Measurements from ENCODE around the gene FRAS1. TPM values are rescaled to one million over a fixed set of nuclear protein-coding genes. Genes with fewer than 3 reads are reported as not detected.

FRAS1 gene
- polyA plus RNA-seq, 1 donor from 2014 or later: 2.8 TPM

DNA sequence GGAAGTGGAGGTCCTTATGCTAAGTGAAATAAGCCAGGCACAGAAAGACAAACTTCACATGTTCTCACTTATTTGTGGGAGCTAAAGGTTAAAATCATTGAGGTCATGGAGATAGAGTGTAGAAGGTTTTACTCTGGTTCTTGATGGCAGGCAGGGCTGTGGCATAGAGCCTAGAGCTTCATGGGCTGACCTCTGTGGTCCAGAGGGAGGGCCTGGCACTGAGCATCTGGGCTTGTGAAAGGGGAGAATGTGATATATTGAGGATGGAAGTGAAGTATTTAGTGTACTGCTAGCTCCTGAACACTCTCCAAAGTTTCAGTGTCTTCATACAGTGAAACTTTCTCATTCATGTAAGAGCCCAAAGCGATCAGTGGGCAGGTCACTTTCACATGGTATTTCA is 423.2 kb downstream of the FRAS1 start:
- H4K20me1 ChIP-seq (ENCODE audit: insufficient read depth): no peaks in the 10 kb centered on the region
- no peak for TF ChIP-seq SMC3 (conservative IDR thresholded peaks at IDR 0.05; ENCODE audit: poor library complexity)
- TF ChIP-seq EZH2 (IDR thresholded peaks at IDR 0.05; ENCODE audit: borderline replicate concordance, insufficient read depth, low read length, poor library complexity, severe bottlenecking): no peak
- TF ChIP-seq, protein P1, sequence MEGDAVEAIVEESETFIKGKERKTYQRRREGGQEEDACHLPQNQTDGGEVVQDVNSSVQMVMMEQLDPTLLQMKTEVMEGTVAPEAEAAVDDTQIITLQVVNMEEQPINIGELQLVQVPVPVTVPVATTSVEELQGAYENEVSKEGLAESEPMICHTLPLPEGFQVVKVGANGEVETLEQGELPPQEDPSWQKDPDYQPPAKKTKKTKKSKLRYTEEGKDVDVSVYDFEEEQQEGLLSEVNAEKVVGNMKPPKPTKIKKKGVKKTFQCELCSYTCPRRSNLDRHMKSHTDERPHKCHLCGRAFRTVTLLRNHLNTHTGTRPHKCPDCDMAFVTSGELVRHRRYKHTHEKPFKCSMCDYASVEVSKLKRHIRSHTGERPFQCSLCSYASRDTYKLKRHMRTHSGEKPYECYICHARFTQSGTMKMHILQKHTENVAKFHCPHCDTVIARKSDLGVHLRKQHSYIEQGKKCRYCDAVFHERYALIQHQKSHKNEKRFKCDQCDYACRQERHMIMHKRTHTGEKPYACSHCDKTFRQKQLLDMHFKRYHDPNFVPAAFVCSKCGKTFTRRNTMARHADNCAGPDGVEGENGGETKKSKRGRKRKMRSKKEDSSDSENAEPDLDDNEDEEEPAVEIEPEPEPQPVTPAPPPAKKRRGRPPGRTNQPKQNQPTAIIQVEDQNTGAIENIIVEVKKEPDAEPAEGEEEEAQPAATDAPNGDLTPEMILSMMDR (IDR thresholded peaks at IDR 0.05; ENCODE audit: poor library complexity, severe bottlenecking): no peak
- no peak for TF ChIP-seq MXI1 (conservative IDR thresholded peaks at IDR 0.05; ENCODE audit: poor library complexity, severe bottlenecking)
- no peak for TF ChIP-seq POLR2AphosphoS5 (IDR thresholded peaks at IDR 0.05)
- TF ChIP-seq EP300 (conservative IDR thresholded peaks at IDR 0.05; ENCODE audit: poor library complexity, severe bottlenecking): no peak
- no peak for TF ChIP-seq TAF1 (IDR thresholded peaks at IDR 0.05; ENCODE audit: low read depth)
- TF ChIP-seq, protein P2, sequence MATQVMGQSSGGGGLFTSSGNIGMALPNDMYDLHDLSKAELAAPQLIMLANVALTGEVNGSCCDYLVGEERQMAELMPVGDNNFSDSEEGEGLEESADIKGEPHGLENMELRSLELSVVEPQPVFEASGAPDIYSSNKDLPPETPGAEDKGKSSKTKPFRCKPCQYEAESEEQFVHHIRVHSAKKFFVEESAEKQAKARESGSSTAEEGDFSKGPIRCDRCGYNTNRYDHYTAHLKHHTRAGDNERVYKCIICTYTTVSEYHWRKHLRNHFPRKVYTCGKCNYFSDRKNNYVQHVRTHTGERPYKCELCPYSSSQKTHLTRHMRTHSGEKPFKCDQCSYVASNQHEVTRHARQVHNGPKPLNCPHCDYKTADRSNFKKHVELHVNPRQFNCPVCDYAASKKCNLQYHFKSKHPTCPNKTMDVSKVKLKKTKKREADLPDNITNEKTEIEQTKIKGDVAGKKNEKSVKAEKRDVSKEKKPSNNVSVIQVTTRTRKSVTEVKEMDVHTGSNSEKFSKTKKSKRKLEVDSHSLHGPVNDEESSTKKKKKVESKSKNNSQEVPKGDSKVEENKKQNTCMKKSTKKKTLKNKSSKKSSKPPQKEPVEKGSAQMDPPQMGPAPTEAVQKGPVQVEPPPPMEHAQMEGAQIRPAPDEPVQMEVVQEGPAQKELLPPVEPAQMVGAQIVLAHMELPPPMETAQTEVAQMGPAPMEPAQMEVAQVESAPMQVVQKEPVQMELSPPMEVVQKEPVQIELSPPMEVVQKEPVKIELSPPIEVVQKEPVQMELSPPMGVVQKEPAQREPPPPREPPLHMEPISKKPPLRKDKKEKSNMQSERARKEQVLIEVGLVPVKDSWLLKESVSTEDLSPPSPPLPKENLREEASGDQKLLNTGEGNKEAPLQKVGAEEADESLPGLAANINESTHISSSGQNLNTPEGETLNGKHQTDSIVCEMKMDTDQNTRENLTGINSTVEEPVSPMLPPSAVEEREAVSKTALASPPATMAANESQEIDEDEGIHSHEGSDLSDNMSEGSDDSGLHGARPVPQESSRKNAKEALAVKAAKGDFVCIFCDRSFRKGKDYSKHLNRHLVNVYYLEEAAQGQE (IDR thresholded peaks at IDR 0.05; ENCODE audit: borderline replicate concordance): no peak
- no peak for TF ChIP-seq RAD21 (conservative IDR thresholded peaks at IDR 0.05)
- H3K27me3 ChIP-seq (ENCODE audit: insufficient read depth, low read depth, low read length): no peaks in the 10 kb centered on the region
- H2AFZ ChIP-seq (ENCODE audit: low read depth, low read length): no peak overlapping the region
- H3K9me2 ChIP-seq (ENCODE audit: insufficient read depth, low read length): no peaks in the 10 kb centered on the region
- no peaks in the 10 kb centered on the region for H3K9me3 ChIP-seq (ENCODE audit: low read length)
- no peak overlapping the region for H3K4me3 ChIP-seq (ENCODE audit: low read length)
- H3K79me2 ChIP-seq (replicated peaks; ENCODE audit: insufficient read depth, low read length): no peaks in the 10 kb centered on the region
- H3K36me3 ChIP-seq (ENCODE audit: insufficient read depth, low read length): no peaks in the 10 kb centered on the region
- no peak overlapping the region for H3K4me2 ChIP-seq (ENCODE audit: low read length)
- no peaks in the 10 kb centered on the region for H3F3A ChIP-seq (ENCODE audit: insufficient read depth, low read length, poor library complexity, severe bottlenecking)
- no peak overlapping the region for H3K27ac ChIP-seq (ENCODE audit: low read length)
- H3K9ac ChIP-seq (ENCODE audit: low read length): no peak overlapping the region

DNA sequence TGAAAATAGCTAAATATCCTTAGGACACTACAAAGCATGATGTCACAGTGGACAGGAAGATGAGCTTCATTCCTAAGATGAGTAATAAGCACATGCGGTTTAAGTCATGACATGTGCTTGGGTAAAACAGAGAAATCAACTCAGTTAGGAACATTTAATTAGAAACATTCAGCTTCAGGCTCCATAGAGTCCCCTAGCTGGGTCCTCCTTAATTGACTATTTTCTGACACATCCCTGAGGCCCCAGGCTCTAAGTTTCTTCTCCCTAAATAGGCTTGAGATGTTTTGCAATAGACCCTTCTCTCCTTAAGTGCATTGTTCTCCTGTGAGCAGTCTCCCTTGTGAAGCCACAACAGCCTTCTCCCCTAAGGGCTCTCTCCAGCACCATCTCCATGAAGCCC is 424.1 kb downstream of the FRAS1 start:
- H3K36me3 ChIP-seq (ENCODE audit: insufficient read depth, low read length): no peaks in the 10 kb centered on the region
- H3K79me2 ChIP-seq (replicated peaks; ENCODE audit: insufficient read depth, low read length): no peaks in the 10 kb centered on the region
- H3K4me3 ChIP-seq (ENCODE audit: low read length): no peak overlapping the region
- no peaks in the 10 kb centered on the region for H3K9me3 ChIP-seq (ENCODE audit: low read length)
- no peak overlapping the region for H3K27ac ChIP-seq (ENCODE audit: low read length)
- no peaks in the 10 kb centered on the region for H3F3A ChIP-seq (ENCODE audit: insufficient read depth, low read length, poor library complexity, severe bottlenecking)
- H3K4me2 ChIP-seq (ENCODE audit: low read length): no peak overlapping the region
- no peaks in the 10 kb centered on the region for H4K20me1 ChIP-seq (ENCODE audit: insufficient read depth)
- TF ChIP-seq MXI1 (conservative IDR thresholded peaks at IDR 0.05; ENCODE audit: poor library complexity, severe bottlenecking) (no peak), POLR2AphosphoS5 (IDR thresholded peaks at IDR 0.05) (no peak), RAD21 (conservative IDR thresholded peaks at IDR 0.05) (no peak)
- TF ChIP-seq, protein P1 (IDR thresholded peaks at IDR 0.05; ENCODE audit: poor library complexity, severe bottlenecking): no peak
- TF ChIP-seq, protein P2 (IDR thresholded peaks at IDR 0.05; ENCODE audit: borderline replicate concordance): no peak
- H2AFZ ChIP-seq (ENCODE audit: low read depth, low read length): no peak overlapping the region
- no peaks in the 10 kb centered on the region for H3K9me2 ChIP-seq (ENCODE audit: insufficient read depth, low read length)
- no peak overlapping the region for H3K9ac ChIP-seq (ENCODE audit: low read length)
- H3K27me3 ChIP-seq (ENCODE audit: insufficient read depth, low read depth, low read length): no peaks in the 10 kb centered on the region

All from neural cell (in vitro differentiated cells).